Left lung (tissue), 10 donors: ENCODE measurements around the gene TMC1. TPM values are rescaled to one million over a fixed set of nuclear protein-coding genes. Genes with fewer than 3 reads are reported as not detected.
A peak's percentile ranks its signal among the peaks of the same experiment; 100 is the strongest.
"Not testable (repeated sequence)": the region's sequence is repeated elsewhere in the genome, so short reads cannot be mapped to it uniquely, and the experiment has no call there.

Source experiments
- ATAC-seq: fragments of 200-7000 bp; cut with Tn5 transposase; one replicate; pipeline ENCODE4 v1.9.1; 2020; ENCODE audit warnings: moderate library complexity
- DNase-seq, 4 donors: peaks; one replicate each; pipeline ENCODE4 v3.0.0-alpha.2; 2013 to 2020
- H3K27ac ChIP-seq, 2 donors: fragments of 200-600 bp; sonication (generic) in 1 of 2; one replicate each; pipeline versions ENCODE4 v1.5.0 to v1.8.0; 2020 to 2021
- H3K27me3 ChIP-seq, 2 donors: fragments of 200-600 bp; sonication (generic) in 1 of 2; one replicate each; pipeline versions ENCODE4 v1.5.0 to v1.8.0; 2020 to 2021
- H3K36me3 ChIP-seq, 2 donors: fragments of 200-600 bp; sonication (generic) in 1 of 2; one replicate each; pipeline versions ENCODE4 v1.5.0 to v1.8.0; 2020 to 2021
- H3K4me1 ChIP-seq, 2 donors: fragments of 200-600 bp; one replicate each; pipeline ENCODE4 v1.8.0; 2021
- H3K4me3 ChIP-seq, 2 donors: fragments of 200-600 bp; sonication (generic) in 1 of 2; one replicate each; pipeline versions ENCODE4 v1.5.0 to v1.8.0; 2020 to 2021; ENCODE audit warnings: mild to moderate bottlenecking in 1 of 2
- H3K9me3 ChIP-seq, 2 donors: fragments of 200-600 bp; sonication (generic) in 1 of 2; one replicate each; pipeline versions ENCODE4 v1.5.0 to v1.8.0; 2020 to 2021
- CTCF ChIP-seq, 2 donors: fragments of 200-600 bp; sonication (generic) in 1 of 2; IDR thresholded peaks; one replicate each; pipeline versions ENCODE4 v1.5.0 to v1.8.0; 2021; ENCODE audit warnings: antibody characterized with exemption in 2 of 2
- intact Hi-C, 2 donors: fragments of 100-400 bp; cut with DNase I; formaldehyde crosslinking; loops; one replicate each; pipeline versions ENCODE4 v1.11.2 to v1.14.2; 2022
- polyA plus RNA-seq, 6 donors: library from polyadenylated mRNA; unstranded; fragments of 120-200 nt; gene quantifications; one replicate each; pipeline ENCODE4 v1.2.1, GENCODE V29; 2013; ENCODE audit not compliant: insufficient read length in 6 of 6
- total RNA-seq, 2 donors: library from RNA; stranded (reverse); fragmentation: NEBNext Ultra II Directional; extraction: Animal tissue kit (Norgen Biotek cat#: 25700); gene quantifications; one replicate each; pipeline ENCODE4 v1.2.1, GENCODE V29; 2021
- donor health status: DM: no; HTN: yes; CAD: no.
- donor health status: DM: no; HTN: no; CAD: no.

TMC1 gene
- total and polyA plus RNA-seq, 8 donors, result 0.26 to 0.81 (median 0.55) TPM; not detected in 1

- no peak for TF ChIP-seq CTCF (IDR thresholded peaks at IDR 0.05)
- intact Hi-C loops, result loop anchor here in 1 of 2 donors (5.0 kb wide), 1 partner anchor 219 kb away; no protein-coding TSS in a partner anchor
- Histone ChIP-seq H3K4me3 (no peak overlapping the region), H3K9me3 (no peaks in the 10 kb centered on the region), H3K36me3 (no peaks in the 10 kb centered on the region), H3K27ac (no peak overlapping the region), H3K4me1 (no peaks in the 10 kb centered on the region), H3K27me3 (no peaks in the 10 kb centered on the region)
- DNase-seq (peak in 1 of 4 donors; percentile 47), ATAC-seq (peak; percentile 52)
These were observed 336.9 kb downstream of the TMC1 start for GRCh38 chr9:72858089-72858912.

GRCh38 chr9:72862788-72863187 lies 341.4 kb downstream of the TMC1 start:
- ATAC-seq, intact Hi-C loops, DNase-seq, H3K36me3 ChIP-seq, H3K27me3 ChIP-seq, H3K4me1 ChIP-seq, H3K9me3 ChIP-seq, H3K4me3 ChIP-seq, H3K27ac ChIP-seq: not testable (repeated sequence)

- ATAC-seq, result no peak
- Histone ChIP-seq H3K4me3 (no peak overlapping the region), H3K36me3 (no peaks in the 10 kb centered on the region), H3K27ac (no peak overlapping the region), H3K27me3 (no peaks in the 10 kb centered on the region), H3K4me1 (no peaks in the 10 kb centered on the region), H3K9me3 (no peaks in the 10 kb centered on the region)
- TF ChIP-seq CTCF (IDR thresholded peaks at IDR 0.05), result no peak
- DNase-seq, result no peak
- intact Hi-C loops, result no loop called here
These were observed 342.2 kb downstream of the TMC1 start for GRCh38 chr9:72863456-72864094.

- no peak for DNase-seq
- ATAC-seq, result no peak
- H3K36me3 ChIP-seq, result no peaks in the 10 kb centered on the region
- no peaks in the 10 kb centered on the region for H3K4me1 ChIP-seq
- H3K27me3 ChIP-seq, result no peaks in the 10 kb centered on the region
- H3K9me3 ChIP-seq, result no peaks in the 10 kb centered on the region
- H3K27ac ChIP-seq, result no peak overlapping the region
- no peak for TF ChIP-seq CTCF (IDR thresholded peaks at IDR 0.05)
- intact Hi-C loops, result no loop called here
- no peak overlapping the region for H3K4me3 ChIP-seq
These were observed 342.9 kb downstream of the TMC1 start for GRCh38 chr9:72864327-72864726.

- Histone ChIP-seq H3K27ac (no peak overlapping the region), H3K9me3 (no peaks in the 10 kb centered on the region), H3K36me3 (no peaks in the 10 kb centered on the region), H3K4me3 (no peak overlapping the region), H3K4me1 (no peaks in the 10 kb centered on the region), H3K27me3 (no peaks in the 10 kb centered on the region)
- intact Hi-C loops, result loop anchor here in 1 of 2 donors (5.0 kb wide), 1 partner anchor 151 kb away; no protein-coding TSS in a partner anchor
- peak in 2 of 4 donors; percentile 58 to 64 for DNase-seq
- TF ChIP-seq CTCF (IDR thresholded peaks at IDR 0.05), result peak in 1 of 2 donors; percentile 21
- ATAC-seq, result peak; percentile 46
These were observed 350.3 kb downstream of the TMC1 start for GRCh38 chr9:72871685-72872084.
